GM18526 (cell line): ENCODE data around the gene ARHGAP42.

Experiments used
- POLR2A ChIP-seq: IDR thresholded peaks from 3 replicates; pipeline ENCODE4 v1.6.1; 2011; ENCODE audit not compliant: insufficient read length; ENCODE audit errors: extremely low read depth

Gene ARHGAP42

GRCh38 chr11:100956351-100956750 is 269.3 kb downstream of the ARHGAP42 start:
- TF ChIP-seq POLR2A: no peak

- no peak for TF ChIP-seq POLR2A
These were observed 270.4 kb downstream of the ARHGAP42 start for GRCh38 chr11:100957499-100957898.

GRCh38 chr11:100961633-100962032 is 274.5 kb downstream of the ARHGAP42 start:
- TF ChIP-seq POLR2A: no peak

GRCh38 chr11:100963375-100963774 is 276.3 kb downstream of the ARHGAP42 start:
- TF ChIP-seq POLR2A: no peak

- TF ChIP-seq POLR2A: no peak
These were observed 277.3 kb downstream of the ARHGAP42 start for GRCh38 chr11:100964435-100964834.

- TF ChIP-seq POLR2A: no peak
These were observed 278.3 kb downstream of the ARHGAP42 start for GRCh38 chr11:100965346-100965745.

- TF ChIP-seq POLR2A: no peak
These were observed 279.3 kb downstream of the ARHGAP42 start for GRCh38 chr11:100966366-100966765.

- TF ChIP-seq POLR2A: no peak
These were observed 281.9 kb downstream of the ARHGAP42 start for GRCh38 chr11:100969008-100969407.

- TF ChIP-seq POLR2A: no peak
These were observed 283.4 kb downstream of the ARHGAP42 start for GRCh38 chr11:100970283-100971164.

- no peak for TF ChIP-seq POLR2A
These were observed 285.0 kb downstream of the ARHGAP42 start for GRCh38 chr11:100972046-100972445.

GRCh38 chr11:100978442-100978841 is 291.4 kb downstream of the ARHGAP42 start:
- no peak for TF ChIP-seq POLR2A

- TF ChIP-seq POLR2A: no peak
These were observed 291.9 kb downstream of the ARHGAP42 start for GRCh38 chr11:100978939-100979338.

- no peak for TF ChIP-seq POLR2A
These were observed 293.1 kb downstream of the ARHGAP42 start for GRCh38 chr11:100980156-100980555.

GRCh38 chr11:100981196-100981824 is 294.2 kb downstream of the ARHGAP42 start:
- TF ChIP-seq POLR2A: no peak

- TF ChIP-seq POLR2A: no peak
These were observed 297.6 kb downstream of the ARHGAP42 start for GRCh38 chr11:100984668-100985067.

GRCh38 chr11:100990931-100991330 is 303.8 kb downstream of the ARHGAP42 start:
- no peak for TF ChIP-seq POLR2A
